ENCODE results near the gene RC3H2. TPM values are rescaled to one million over a fixed set of nuclear protein-coding genes. Genes with fewer than 3 reads are reported as not detected.
"Not testable (repeated sequence)": the region's sequence is repeated elsewhere in the genome, so short reads cannot be mapped to it uniquely, and the experiment has no call there.

RC3H2 gene
- total RNA-seq, 6 experiments from 2014 or later: 14.1 to 20.7 (median 19.4) TPM

DNA sequence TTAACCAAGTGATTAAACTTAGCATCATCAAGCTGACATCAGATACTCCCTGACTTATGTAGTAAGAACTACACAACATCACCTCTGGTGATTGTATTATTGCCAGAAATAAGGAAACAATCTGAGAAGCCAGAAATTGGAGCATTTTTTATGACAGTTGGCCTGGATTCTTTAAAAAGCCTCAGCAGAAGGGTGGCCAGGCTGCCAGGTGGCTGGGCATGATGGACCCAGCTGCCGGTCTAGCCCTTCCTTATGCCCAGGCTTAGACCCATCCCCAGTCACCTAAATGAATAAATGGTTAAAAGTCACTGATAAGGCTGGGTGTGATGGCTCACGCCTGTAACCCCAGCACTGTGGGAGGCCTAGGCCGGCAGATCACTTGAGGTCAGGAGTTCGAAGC, 92.4 kb downstream of the RC3H2 start:
- intact Hi-C loops (cut with DNase I): loop anchor here in 1 of 2 donors (5.0 kb wide), 1 partner anchor 710 kb away; no protein-coding TSS in a partner anchor
- H3K9me3 ChIP-seq: no peaks in the 10 kb centered on the region
- TF ChIP-seq, protein P1, sequence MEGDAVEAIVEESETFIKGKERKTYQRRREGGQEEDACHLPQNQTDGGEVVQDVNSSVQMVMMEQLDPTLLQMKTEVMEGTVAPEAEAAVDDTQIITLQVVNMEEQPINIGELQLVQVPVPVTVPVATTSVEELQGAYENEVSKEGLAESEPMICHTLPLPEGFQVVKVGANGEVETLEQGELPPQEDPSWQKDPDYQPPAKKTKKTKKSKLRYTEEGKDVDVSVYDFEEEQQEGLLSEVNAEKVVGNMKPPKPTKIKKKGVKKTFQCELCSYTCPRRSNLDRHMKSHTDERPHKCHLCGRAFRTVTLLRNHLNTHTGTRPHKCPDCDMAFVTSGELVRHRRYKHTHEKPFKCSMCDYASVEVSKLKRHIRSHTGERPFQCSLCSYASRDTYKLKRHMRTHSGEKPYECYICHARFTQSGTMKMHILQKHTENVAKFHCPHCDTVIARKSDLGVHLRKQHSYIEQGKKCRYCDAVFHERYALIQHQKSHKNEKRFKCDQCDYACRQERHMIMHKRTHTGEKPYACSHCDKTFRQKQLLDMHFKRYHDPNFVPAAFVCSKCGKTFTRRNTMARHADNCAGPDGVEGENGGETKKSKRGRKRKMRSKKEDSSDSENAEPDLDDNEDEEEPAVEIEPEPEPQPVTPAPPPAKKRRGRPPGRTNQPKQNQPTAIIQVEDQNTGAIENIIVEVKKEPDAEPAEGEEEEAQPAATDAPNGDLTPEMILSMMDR (IDR thresholded peaks at IDR 0.05): no peak
- no peak for TF ChIP-seq POLR2A (IDR thresholded peaks at IDR 0.05)
- H3K4me3 ChIP-seq: no peak overlapping the region
- H3K4me1 ChIP-seq: peaks cover 0 to 3% (median 0%) of the 10 kb centered on the region in 4 donors
- peaks cover 0 to 5% (median 2%) of the 10 kb centered on the region in 4 donors for H3K36me3 ChIP-seq
- DNase-seq: no peak
- H3K27ac ChIP-seq: no peak overlapping the region
- 70% methylated on average over 3 of the region's 4 CpGs for WGBS (ENCODE audit: insufficient coverage, low coverage, low lambda C conversion rate, missing lambda C conversion rate)
- ATAC-seq: no peak
- no peaks in the 10 kb centered on the region for H3K27me3 ChIP-seq

DNA sequence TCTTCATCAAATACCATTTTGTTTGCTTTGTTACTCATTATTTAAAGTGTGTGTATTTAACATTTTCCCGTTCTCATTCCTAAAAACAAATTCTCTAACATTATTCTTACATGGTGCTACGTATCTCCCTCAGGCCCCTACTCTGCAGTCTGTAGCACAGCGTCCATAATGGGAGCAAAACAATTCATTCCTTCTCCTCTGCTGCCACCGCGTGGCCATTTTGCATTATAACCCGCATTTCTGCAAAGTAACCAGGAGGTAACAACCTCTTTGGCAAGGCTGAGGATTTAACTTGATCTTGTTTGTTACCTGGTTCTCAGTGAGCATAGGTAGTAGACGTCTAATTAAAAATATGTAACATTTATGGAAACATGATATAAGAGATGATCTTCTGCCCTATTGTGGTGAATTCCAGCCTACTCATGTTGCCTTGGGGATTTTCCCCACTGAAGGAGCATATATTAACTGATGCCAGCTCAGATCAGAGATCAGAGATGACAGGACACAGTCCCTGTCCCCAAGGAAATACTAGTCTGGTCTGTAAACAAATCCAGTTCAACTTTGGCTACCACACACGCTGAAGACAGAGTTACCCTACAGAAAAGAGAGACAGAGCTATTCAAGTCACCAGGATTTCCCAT, 94.7 kb downstream of the RC3H2 start:
- H3K36me3 ChIP-seq: no peaks in the 10 kb centered on the region
- TF ChIP-seq, protein P1 (IDR thresholded peaks at IDR 0.05): peak; percentile 66 to 88 (median 78)
- TF ChIP-seq POLR2A (IDR thresholded peaks at IDR 0.05): no peak
- intact Hi-C loops (cut with DNase I): loop anchor here in 1 of 2 donors (5.0 kb wide), 1 partner anchor 708 kb away; no protein-coding TSS in a partner anchor
- peak; percentile 97 to 99 (median 98) for ATAC-seq
- H3K27ac ChIP-seq: no peak overlapping the region
- no peaks in the 10 kb centered on the region for H3K27me3 ChIP-seq
- H3K4me1 ChIP-seq: no peaks in the 10 kb centered on the region
- H3K4me3 ChIP-seq: no peak overlapping the region
- peak; percentile 51 to 76 (median 67) for DNase-seq
- 2% methylated on average over 8 of the region's 8 CpGs for WGBS (ENCODE audit: insufficient coverage, low coverage, low lambda C conversion rate, missing lambda C conversion rate)
- H3K9me3 ChIP-seq: no peaks in the 10 kb centered on the region

DNA sequence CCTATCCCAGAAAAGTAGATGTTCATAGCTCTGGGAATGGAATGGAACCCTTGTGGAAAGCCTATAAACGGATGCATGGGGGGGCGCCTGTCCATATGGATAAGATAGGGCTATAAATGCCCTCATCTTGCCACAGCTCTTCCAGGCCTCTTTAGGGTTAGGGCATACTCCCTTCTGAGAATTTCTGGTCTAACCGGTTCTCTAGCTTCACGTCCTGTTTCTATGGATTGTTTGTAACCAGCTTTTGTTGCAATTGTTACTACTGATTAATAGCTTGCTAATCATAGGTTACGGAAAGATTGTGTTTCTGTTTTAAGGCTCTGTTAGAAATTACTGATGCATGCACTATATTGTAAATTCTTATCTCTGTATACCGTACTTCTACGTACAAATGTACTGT, 95.9 kb downstream of the RC3H2 start:
- not testable (repeated sequence) for H3K9me3 ChIP-seq, H3K36me3 ChIP-seq, H3K27ac ChIP-seq, DNase-seq, ATAC-seq, H3K4me1 ChIP-seq, H3K4me3 ChIP-seq, H3K27me3 ChIP-seq
- WGBS (ENCODE audit: insufficient coverage, low coverage, low lambda C conversion rate, missing lambda C conversion rate): 78% methylated on average over 3 of the region's 7 CpGs
- intact Hi-C loops (cut with DNase I): loop anchor here in 1 of 2 donors (10.0 kb wide), 1 partner anchor 344 kb away; no protein-coding TSS in a partner anchor

DNA sequence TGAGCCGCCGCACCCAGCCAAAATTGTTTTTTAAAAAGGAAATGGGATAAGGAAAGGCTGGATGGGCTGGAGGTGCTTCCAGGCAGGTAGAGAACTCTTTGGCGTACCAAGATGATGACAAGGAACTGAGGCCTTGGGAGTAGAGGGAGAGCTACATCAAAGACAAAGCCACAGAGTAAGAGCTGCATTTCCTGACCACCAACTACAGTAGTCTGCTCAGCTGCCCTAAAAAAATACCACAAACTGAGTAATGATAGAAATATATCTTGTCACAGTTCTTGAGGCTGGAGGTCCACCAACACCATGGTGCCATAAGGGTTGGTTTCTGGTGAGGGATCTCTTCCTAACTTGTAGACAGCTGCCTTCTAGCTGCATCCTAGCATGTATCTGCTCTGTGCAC, 97.0 kb downstream of the RC3H2 start:
- intact Hi-C loops (cut with DNase I): loop anchor here in 1 of 2 donors (10.0 kb wide), 1 partner anchor 343 kb away; no protein-coding TSS in a partner anchor
- no peak overlapping the region for H3K4me3 ChIP-seq
- no peaks in the 10 kb centered on the region for H3K27me3 ChIP-seq
- H3K9me3 ChIP-seq: no peaks in the 10 kb centered on the region
- H3K27ac ChIP-seq: no peak overlapping the region
- no peaks in the 10 kb centered on the region for H3K36me3 ChIP-seq
- 96% methylated on average over 3 of the region's 3 CpGs for WGBS (ENCODE audit: insufficient coverage, low coverage, low lambda C conversion rate, missing lambda C conversion rate)
- no peak for DNase-seq
- no peak for TF ChIP-seq POLR2A (IDR thresholded peaks at IDR 0.05)
- TF ChIP-seq, protein P1 (IDR thresholded peaks at IDR 0.05): no peak
- no peak for ATAC-seq
- H3K4me1 ChIP-seq: no peaks in the 10 kb centered on the region

DNA sequence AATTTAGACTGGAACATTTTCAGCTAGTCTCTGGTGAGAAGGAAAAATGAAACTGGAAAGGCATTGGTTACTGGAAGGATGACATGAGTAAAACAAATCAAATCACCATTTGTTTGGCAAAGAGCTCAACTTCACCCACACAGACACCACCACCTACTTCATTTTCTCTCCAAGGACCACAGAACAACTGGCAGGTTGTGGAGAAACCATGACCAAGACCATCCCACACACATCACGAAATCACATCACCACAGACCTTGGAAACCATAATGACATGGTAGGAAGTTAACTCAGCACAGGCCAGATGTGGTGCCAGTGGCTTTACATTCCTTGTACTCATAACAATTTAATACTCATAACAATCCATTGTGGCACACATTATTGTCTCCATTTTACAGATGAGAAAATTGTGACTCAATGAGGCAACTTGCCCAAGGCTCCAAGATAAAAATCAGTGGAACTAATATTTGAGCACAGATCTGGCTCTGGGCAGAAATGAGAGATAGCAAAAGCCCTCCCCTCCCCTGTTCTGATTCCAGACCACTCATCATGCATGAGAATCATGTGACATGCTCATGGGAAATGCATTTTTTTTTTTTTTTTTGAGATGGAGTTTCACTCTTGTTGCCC, 97.8 kb downstream of the RC3H2 start:
- no peaks in the 10 kb centered on the region for H3K27me3 ChIP-seq
- WGBS (ENCODE audit: insufficient coverage, low coverage, low lambda C conversion rate, missing lambda C conversion rate): 50% methylated on average over 1 of the region's 1 CpG
- intact Hi-C loops (cut with DNase I): loop anchor here in 1 of 2 donors (10.0 kb wide), 1 partner anchor 343 kb away; no protein-coding TSS in a partner anchor
- H3K36me3 ChIP-seq: no peaks in the 10 kb centered on the region
- DNase-seq (no peak), ATAC-seq (no peak)
- H3K4me1 ChIP-seq: no peaks in the 10 kb centered on the region
- TF ChIP-seq, protein P1 (IDR thresholded peaks at IDR 0.05): no peak
- no peak for TF ChIP-seq POLR2A (IDR thresholded peaks at IDR 0.05)
- H3K4me3 ChIP-seq: no peak overlapping the region
- no peak overlapping the region for H3K27ac ChIP-seq
- H3K9me3 ChIP-seq: no peaks in the 10 kb centered on the region

Data from right lobe of liver (tissue), 6 donors.